Measurements from ENCODE around the gene KLF5.

DNA sequence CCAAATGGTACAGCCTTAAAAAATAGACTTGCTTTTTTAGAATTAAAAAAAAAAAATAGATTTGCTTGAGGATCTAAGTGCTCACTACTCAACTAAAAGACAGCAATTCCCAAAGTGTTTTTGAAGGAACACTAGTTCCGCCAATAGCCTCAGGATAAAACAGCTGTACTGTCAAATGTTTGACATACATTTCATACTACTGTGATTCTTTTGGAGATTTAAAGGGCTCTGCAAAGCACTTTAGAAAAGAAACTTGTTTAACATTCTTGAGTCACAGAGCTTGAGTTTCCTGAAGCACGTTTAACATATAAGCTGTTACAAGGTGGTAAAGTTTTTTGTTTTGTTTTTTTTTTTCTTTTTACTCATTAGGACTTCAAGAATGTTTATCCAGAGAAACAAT, 23.1 kb upstream of the KLF5 start:
- TF ChIP-seq CEBPB (IDR thresholded peaks at IDR 0.05; ENCODE audit: low read depth, low read length) (no peak), CTCF (conservative IDR thresholded peaks at IDR 0.05; ENCODE audit: low read depth, low read length) (no peak), POLR2A (IDR thresholded peaks at IDR 0.05; ENCODE audit: low read depth, low read length) (no peak), SMC3 (IDR thresholded peaks at IDR 0.05; ENCODE audit: low read depth, low read length) (no peak), RFX5 (IDR thresholded peaks at IDR 0.05; ENCODE audit: low read depth, low read length) (no peak)
